HepG2 (cell line): ENCODE measurements around the gene NACAD. TPM values are rescaled to one million over a fixed set of nuclear protein-coding genes. Genes with fewer than 3 reads are reported as not detected.

Source experiments
- ATAC-seq: fragments of 200-7000 bp; cut with Tn5 transposase; 3 replicates; pipeline ENCODE4 v1.9.1; 2020; ENCODE audit warnings: mild to moderate bottlenecking, moderate library complexity
- BruUV-seq: library from RNA; stranded (reverse); fragments of 400-500 nt; replicated peaks from 2 replicates; lab custom pipeline; 2021; lab: Mats Ljungman, UMichigan
- CTCF ChIA-PET: fragments of 300-600 bp; formaldehyde crosslinking; extraction: SDS; loops from one replicate; lab custom pipeline; 2021; ENCODE audit warnings: low total read pairs, inconsistent platforms, low intra/inter-chr PET ratio; lab: Yijun Ruan, JAX
- POLR2A ChIA-PET: fragments of 350-600 bp; sonication (Branson Sonifier 250); formaldehyde crosslinking; loops from one replicate; lab custom pipeline; 2020; ENCODE audit warnings: antibody characterized with exemption, inconsistent platforms; lab: Yijun Ruan, JAX
- DNase-seq: peaks from one replicate; pipeline ENCODE4 v3.0.0-alpha.2; 2015; ENCODE audit warnings: low spot score
- FAIRE-seq: peaks from 3 replicates; lab custom pipeline; 2011; peaks lifted over from hg19 to GRCh38; lab: Jason Lieb, UNC
- H2AFZ ChIP-seq: one replicate; pipeline ENCODE4 v1.6.1; 2011; ENCODE audit warnings: low read length, inconsistent platforms
- H3K27ac ChIP-seq: fragments of 300-600 bp; 3 replicates; pipeline ENCODE4 v1.8.0; 2011; ENCODE audit warnings: mixed run types, mild to moderate bottlenecking, mixed read lengths, low read length, inconsistent platforms; ENCODE audit not compliant: insufficient read depth; ENCODE audit errors: extremely low read length
- H3K27me3 ChIP-seq, 2 experiments: fragments of 200-600 bp in 1 of 2; 2 replicates in 1 of 2; 3 replicates in 1 of 2; pipeline versions ENCODE4 v1.6.0 to v1.8.0; 2011; ENCODE audit warnings: low read length in 2 of 2, mild to moderate bottlenecking in 2 of 2, moderate library complexity in 2 of 2, inconsistent platforms in 1 of 2; ENCODE audit not compliant: insufficient read depth in 2 of 2, control insufficient read depth in 1 of 2
- H3K36me3 ChIP-seq, 2 experiments: fragments of 200-600 bp in 1 of 2; replicated peaks in 1 of 2; 2 replicates in 1 of 2; 3 replicates in 1 of 2; pipeline versions ENCODE4 v1.5.1 to v1.8.0; 2011; ENCODE audit warnings: low read length in 2 of 2, inconsistent platforms in 1 of 2; ENCODE audit not compliant: insufficient read depth in 2 of 2, control insufficient read depth in 1 of 2
- H3K4me1 ChIP-seq: 2 replicates; pipeline ENCODE4 v1.5.1; 2012; ENCODE audit warnings: low read length, inconsistent platforms; ENCODE audit not compliant: insufficient read depth
- H3K4me2 ChIP-seq: 2 replicates; pipeline ENCODE4 v1.6.0; 2011; ENCODE audit warnings: low read depth, low read length, inconsistent platforms
- H3K4me3 ChIP-seq, 3 experiments: fragments of 200-600 bp in 1 of 3; sonication (generic), shearing (Covaris generic) in 1 of 3; replicated peaks in 1 of 3; 2 replicates each; pipeline ENCODE4 v1.5.1; 2011 to 2016; ENCODE audit warnings: low read length in 3 of 3, inconsistent platforms in 2 of 3, low read depth in 2 of 3, mild to moderate bottlenecking in 2 of 3, control low read depth in 1 of 3, mixed read lengths in 1 of 3; ENCODE audit not compliant: insufficient read depth in 1 of 3
- H3K79me2 ChIP-seq: one replicate; pipeline ENCODE4 v1.6.1; 2011; ENCODE audit warnings: low read length, inconsistent platforms; ENCODE audit not compliant: insufficient read depth
- H3K9ac ChIP-seq: 2 replicates; pipeline ENCODE4 v1.6.0; 2011; ENCODE audit warnings: mild to moderate bottlenecking, low read depth, low read length, inconsistent platforms; ENCODE audit not compliant: insufficient read depth
- H3K9me3 ChIP-seq: 2 replicates; pipeline ENCODE4 v1.5.1; 2012; ENCODE audit warnings: mild to moderate bottlenecking, low read length
- H4K20me1 ChIP-seq: 2 replicates; pipeline ENCODE4 v1.6.0; 2011; ENCODE audit warnings: inconsistent platforms, mild to moderate bottlenecking, low read length, moderate library complexity; ENCODE audit not compliant: insufficient read depth
- EZH2 ChIP-seq: conservative IDR thresholded peaks from 2 replicates; pipeline ENCODE4 v1.6.1; 2012; ENCODE audit warnings: mild to moderate bottlenecking, low read depth, low read length, moderate library complexity
- HOXD1 ChIP-seq: sonication (generic); formaldehyde crosslinking; IDR thresholded peaks from 2 replicates; pipeline ENCODE4 v1.5.0; 2020; ENCODE audit warnings: missing genetic modification reagents
- NR1H2 ChIP-seq: sonication (generic); formaldehyde crosslinking; IDR thresholded peaks from 2 replicates; pipeline ENCODE4 v1.8.1; 2022; ENCODE audit warnings: low read depth, missing genetic modification reagents, borderline replicate concordance
- RARG ChIP-seq: sonication (generic); formaldehyde crosslinking; IDR thresholded peaks from 2 replicates; pipeline ENCODE4 v1.4.0; 2020; ENCODE audit warnings: low read depth, mild to moderate bottlenecking, missing genetic modification reagents
- ZBTB8A ChIP-seq: sonication (generic); formaldehyde crosslinking; IDR thresholded peaks from 2 replicates; pipeline ENCODE4 v1.4.0; 2020; ENCODE audit warnings: mild to moderate bottlenecking, low read depth, missing genetic modification reagents, borderline replicate concordance
- ZMYM3 ChIP-seq: sonication (generic); formaldehyde crosslinking; IDR thresholded peaks from 2 replicates; pipeline ENCODE4 v1.5.1; 2020; ENCODE audit warnings: mild to moderate bottlenecking, missing genetic modification reagents
- ZNF101 ChIP-seq: sonication (generic); formaldehyde crosslinking; IDR thresholded peaks from 2 replicates; pipeline ENCODE4 v1.4.0; 2020; ENCODE audit warnings: mild to moderate bottlenecking, low read depth, missing genetic modification reagents, borderline replicate concordance
- ZNF225 ChIP-seq: sonication (generic); formaldehyde crosslinking; IDR thresholded peaks from 2 replicates; pipeline ENCODE4 v1.4.0; 2020; ENCODE audit warnings: mild to moderate bottlenecking, missing genetic modification reagents
- ZNF749 ChIP-seq: sonication (generic); formaldehyde crosslinking; IDR thresholded peaks from 2 replicates; pipeline ENCODE4 v1.8.0; 2022; ENCODE audit warnings: mild to moderate bottlenecking, missing genetic modification reagents, moderate library complexity, borderline replicate concordance
- WGBS: methylation state at CpG from one replicate; pipeline ENCODE4 v1.1.6; 2017; ENCODE audit warnings: low lambda C conversion rate; 5-methylcytosine and 5-hydroxymethylcytosine counted together
- in situ Hi-C: cut with HindIII; loops from 2 replicates; pipeline ENCODE4 v1.10.0; 2017; ENCODE audit warnings: low pct_unique_long_range_greater_than_20kb; ENCODE audit not compliant: extremely low pct_ligation_motif_present
- intact Hi-C: fragments of 100-400 bp; cut with micrococcal nuclease; formaldehyde crosslinking; loops from one replicate; pipeline ENCODE4 v1.10.0; 2022; ENCODE audit not compliant: unreplicated experiment
- polyA plus RNA-seq, 8 experiments: library from polyadenylated mRNA; depleted of rRNA in 3 of 8; stranded (reverse) in 7 of 8; unstranded in 1 of 8; fragments of >200 nt; fragmentation: Illumina TruSeq in 4 of 8; extraction: Trizol in 4 of 8; gene quantifications; 2 replicates each; pipeline versions ENCODE4 v1.2.1 to v1.2.3, GENCODE V29; 2011 to 2016; ENCODE audit warnings: low read depth in 4 of 8, missing spikeins in 1 of 8, mixed read lengths in 1 of 8; ENCODE audit not compliant: insufficient read depth in 1 of 8
- total RNA-seq, 5 experiments: library from RNA; depleted of rRNA; stranded (reverse); fragments of >200 nt; fragmentation: Illumina TruSeq; extraction: Trizol; gene quantifications; 2 replicates each; pipeline ENCODE4 v1.2.3, GENCODE V29; 2016; ENCODE audit warnings: low read depth in 1 of 5
- TF ChIP-seq, protein P1 (sequence below): sonication (generic); formaldehyde crosslinking; IDR thresholded peaks from 2 replicates; pipeline ENCODE4 v1.5.0; 2020; ENCODE audit warnings: mild to moderate bottlenecking, missing genetic modification reagents
- TF ChIP-seq, protein P2 (sequence below): sonication (generic); formaldehyde crosslinking; IDR thresholded peaks from 2 replicates; pipeline ENCODE4 v1.4.0; 2020; ENCODE audit warnings: missing genetic modification reagents
- TF ChIP-seq, protein P3 (sequence below): sonication (generic); formaldehyde crosslinking; IDR thresholded peaks from 2 replicates; pipeline ENCODE4 v1.9.0; 2021; ENCODE audit warnings: missing genetic modification reagents, mild to moderate bottlenecking, borderline replicate concordance

NACAD gene
- total and polyA plus RNA-seq, 2 of the 13 experiments (the other 11 are each of a cell fraction or from before 2014, with no cell fraction given), result 0.04 TPM; not detected in 1

DNA sequence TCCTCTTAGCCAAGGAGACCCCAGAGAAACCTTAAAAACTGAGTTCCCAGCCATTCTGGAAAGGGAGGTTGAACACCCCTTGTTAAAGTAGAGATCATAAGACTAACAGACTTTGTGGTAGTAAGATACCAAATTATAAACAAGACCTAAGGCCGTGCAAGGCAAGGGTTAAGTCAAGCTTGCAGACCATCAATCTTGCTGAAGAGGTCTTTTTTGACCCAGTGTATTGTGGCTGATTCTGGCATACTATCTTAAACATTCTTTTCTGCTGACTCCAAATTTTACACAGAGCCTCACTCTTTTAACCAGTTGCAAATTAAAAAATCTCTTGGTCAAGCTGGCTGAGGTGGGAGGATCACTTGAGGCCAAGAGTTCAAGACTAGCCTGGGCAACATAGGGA lies 23.9 kb upstream of the NACAD start (continued):
- TF ChIP-seq, protein P1, sequence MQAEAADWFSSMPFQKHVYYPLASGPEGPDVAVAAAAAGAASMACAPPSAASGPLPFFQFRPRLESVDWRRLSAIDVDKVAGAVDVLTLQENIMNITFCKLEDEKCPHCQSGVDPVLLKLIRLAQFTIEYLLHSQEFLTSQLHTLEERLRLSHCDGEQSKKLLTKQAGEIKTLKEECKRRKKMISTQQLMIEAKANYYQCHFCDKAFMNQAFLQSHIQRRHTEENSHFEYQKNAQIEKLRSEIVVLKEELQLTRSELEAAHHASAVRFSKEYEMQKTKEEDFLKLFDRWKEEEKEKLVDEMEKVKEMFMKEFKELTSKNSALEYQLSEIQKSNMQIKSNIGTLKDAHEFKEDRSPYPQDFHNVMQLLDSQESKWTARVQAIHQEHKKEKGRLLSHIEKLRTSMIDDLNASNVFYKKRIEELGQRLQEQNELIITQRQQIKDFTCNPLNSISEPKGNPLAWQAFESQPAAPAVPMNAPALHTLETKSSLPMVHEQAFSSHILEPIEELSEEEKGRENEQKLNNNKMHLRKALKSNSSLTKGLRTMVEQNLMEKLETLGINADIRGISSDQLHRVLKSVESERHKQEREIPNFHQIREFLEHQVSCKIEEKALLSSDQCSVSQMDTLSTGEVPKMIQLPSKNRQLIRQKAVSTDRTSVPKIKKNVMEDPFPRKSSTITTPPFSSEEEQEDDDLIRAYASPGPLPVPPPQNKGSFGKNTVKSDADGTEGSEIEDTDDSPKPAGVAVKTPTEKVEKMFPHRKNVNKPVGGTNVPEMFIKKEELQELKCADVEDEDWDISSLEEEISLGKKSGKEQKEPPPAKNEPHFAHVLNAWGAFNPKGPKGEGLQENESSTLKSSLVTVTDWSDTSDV, result no peak

DNA sequence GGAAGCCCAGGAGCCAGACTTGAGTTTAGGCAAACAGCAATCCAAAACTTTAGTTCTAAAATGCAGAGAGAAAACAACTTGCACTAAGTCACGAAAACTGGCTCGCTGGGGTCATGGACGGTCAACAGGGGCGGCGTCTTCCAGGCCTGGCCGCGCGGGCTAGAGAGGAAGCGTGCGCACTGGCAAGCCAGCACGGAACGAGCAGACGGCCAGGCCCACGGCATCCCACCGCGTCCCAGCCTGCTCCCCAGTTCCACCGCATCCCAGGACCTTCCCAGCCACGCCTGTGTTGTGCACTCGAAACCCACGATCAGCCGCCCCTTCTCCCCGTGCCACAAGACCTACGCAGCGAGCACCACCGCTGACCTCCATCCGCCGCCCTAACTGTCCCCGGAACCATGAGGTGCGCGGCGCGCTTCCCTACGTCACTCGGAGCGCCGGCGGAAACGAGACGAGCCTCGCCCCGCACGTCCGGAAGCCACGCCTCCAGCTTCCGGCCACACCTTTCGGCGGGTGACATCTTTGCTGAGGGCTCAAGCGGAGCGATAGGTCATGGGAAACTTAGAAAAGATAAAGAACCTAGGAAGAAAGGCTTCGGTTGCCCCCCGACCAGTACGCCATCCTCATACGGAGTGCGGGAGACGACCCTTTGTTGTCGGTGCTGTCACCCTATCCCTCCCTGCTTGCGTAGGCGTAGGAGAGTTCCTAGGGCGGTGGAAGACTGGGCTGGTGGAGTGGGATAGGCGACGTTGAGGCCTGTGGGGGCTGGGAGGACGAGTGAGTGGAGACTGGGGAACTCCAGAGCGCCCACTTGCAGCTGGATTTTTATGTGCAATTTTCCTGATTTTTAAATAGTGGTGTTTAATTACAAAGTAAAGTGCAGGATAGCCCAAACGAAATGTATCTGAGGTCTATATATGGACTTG lies 22.8 kb upstream of the NACAD start, which contains the start of gene TBRG4:
Gene TBRG4, minus strand, starts transcription at position 400 of the 926 bp plus-strand sequence. CDS start 2,460 bp downstream, outside the sequence.
- Histone ChIP-seq H4K20me1 (peaks cover 18% of the 10 kb centered on the region), H3K79me2 (peaks cover 46% of the 10 kb centered on the region), H3K9ac (peak within 1 kb of the TSS; percentile 97), H3K9me3 (no peaks in the 10 kb centered on the region), H3K27ac (peak within 1 kb of the TSS; percentile 94), H3K4me3 (peak within 1 kb of the TSS; percentile 83 to 97 (median 92)), H3K36me3 (peaks cover 14 to 28% of the 10 kb centered on the region in 2 experiments), H3K4me2 (peak within 1 kb of the TSS; percentile 75), H2AFZ (no peak within 1 kb of the TSS), H3K4me1 (peaks cover 57% of the 10 kb centered on the region), H3K27me3 (no peaks in the 10 kb centered on the region; a peak in 1 of 5 replicates)
- intact Hi-C loops (loop anchor here (5.0 kb wide), 1 partner anchor 109 kb away; the partner anchor contains the start of gene CCM2), in situ Hi-C loops (no loop called here)
- WGBS, result 0% methylated on average over 40 of the region's 64 CpGs
- FAIRE-seq, result peak; percentile 87
- peak; percentile 92 for ATAC-seq
- peak; percentile 90 for DNase-seq
- CTCF ChIA-PET, result no interaction called here
- BruUV-seq, result TSS peak; percentile 98
- POLR2A ChIA-PET, result interaction anchor here (0.7 to 2.2 kb wide), 21 partner anchors 12 to 771 kb away, joined by 3 to 34 read pairs (median 4); partner anchors contain the start of genes CCM2, DDX56, OGDH and PURB
- TF ChIP-seq, protein P2, sequence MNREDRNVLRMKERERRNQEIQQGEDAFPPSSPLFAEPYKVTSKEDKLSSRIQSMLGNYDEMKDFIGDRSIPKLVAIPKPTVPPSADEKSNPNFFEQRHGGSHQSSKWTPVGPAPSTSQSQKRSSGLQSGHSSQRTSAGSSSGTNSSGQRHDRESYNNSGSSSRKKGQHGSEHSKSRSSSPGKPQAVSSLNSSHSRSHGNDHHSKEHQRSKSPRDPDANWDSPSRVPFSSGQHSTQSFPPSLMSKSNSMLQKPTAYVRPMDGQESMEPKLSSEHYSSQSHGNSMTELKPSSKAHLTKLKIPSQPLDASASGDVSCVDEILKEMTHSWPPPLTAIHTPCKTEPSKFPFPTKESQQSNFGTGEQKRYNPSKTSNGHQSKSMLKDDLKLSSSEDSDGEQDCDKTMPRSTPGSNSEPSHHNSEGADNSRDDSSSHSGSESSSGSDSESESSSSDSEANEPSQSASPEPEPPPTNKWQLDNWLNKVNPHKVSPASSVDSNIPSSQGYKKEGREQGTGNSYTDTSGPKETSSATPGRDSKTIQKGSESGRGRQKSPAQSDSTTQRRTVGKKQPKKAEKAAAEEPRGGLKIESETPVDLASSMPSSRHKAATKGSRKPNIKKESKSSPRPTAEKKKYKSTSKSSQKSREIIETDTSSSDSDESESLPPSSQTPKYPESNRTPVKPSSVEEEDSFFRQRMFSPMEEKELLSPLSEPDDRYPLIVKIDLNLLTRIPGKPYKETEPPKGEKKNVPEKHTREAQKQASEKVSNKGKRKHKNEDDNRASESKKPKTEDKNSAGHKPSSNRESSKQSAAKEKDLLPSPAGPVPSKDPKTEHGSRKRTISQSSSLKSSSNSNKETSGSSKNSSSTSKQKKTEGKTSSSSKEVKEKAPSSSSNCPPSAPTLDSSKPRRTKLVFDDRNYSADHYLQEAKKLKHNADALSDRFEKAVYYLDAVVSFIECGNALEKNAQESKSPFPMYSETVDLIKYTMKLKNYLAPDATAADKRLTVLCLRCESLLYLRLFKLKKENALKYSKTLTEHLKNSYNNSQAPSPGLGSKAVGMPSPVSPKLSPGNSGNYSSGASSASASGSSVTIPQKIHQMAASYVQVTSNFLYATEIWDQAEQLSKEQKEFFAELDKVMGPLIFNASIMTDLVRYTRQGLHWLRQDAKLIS, result peak; percentile 84; the same call in 1 of the 2 replicates
- TF ChIP-seq ZNF225 (CRISPR knock-in tag) (peak; percentile 98), ZNF101 (CRISPR knock-in tag) (no peak), RARG (0 out of 2 replicates have a peak, but pooled peaks have one; percentile 56), HOXD1 (CRISPR knock-in tag) (peak; percentile 97), NR1H2 (CRISPR knock-in tag) (peak; percentile 85; the same call in 1 of the 2 replicates), EZH2 (no peak), ZBTB8A (CRISPR knock-in tag) (peak; percentile 82; the same call in 1 of the 2 replicates), ZNF749 (0 out of 2 replicates have a peak, but pooled peaks have one; percentile 52), ZMYM3 (CRISPR knock-in tag) (no peak)
- TF ChIP-seq, protein P3, sequence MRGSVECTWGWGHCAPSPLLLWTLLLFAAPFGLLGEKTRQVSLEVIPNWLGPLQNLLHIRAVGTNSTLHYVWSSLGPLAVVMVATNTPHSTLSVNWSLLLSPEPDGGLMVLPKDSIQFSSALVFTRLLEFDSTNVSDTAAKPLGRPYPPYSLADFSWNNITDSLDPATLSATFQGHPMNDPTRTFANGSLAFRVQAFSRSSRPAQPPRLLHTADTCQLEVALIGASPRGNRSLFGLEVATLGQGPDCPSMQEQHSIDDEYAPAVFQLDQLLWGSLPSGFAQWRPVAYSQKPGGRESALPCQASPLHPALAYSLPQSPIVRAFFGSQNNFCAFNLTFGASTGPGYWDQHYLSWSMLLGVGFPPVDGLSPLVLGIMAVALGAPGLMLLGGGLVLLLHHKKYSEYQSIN (CRISPR knock-in tag), result no peak
